ENCODE results near the gene TMOD3.

GRCh38 chr15:51908316-51908715 is 78.9 kb downstream of the TMOD3 start:
- TF ChIP-seq CTCF (IDR thresholded peaks at IDR 0.05; ENCODE audit: extremely low read depth in 1 of 2, insufficient read depth in 1 of 2, low read depth in 1 of 2, low read length in 2 of 2) (no peak), EZH2 (IDR thresholded peaks at IDR 0.05; ENCODE audit: borderline replicate concordance, low read depth, low read length, severe bottlenecking) (no peak)
